Stimulated activated CD4-positive, alpha-beta T cell treated with anti-CD3 and anti-CD28 coated beads, Interleukin-4, amount 100 ng/mL, for 24 hours (primary cell): ENCODE results near the gene KDM6A.
"Not testable (repeated sequence)": the region's sequence is repeated elsewhere in the genome, so short reads cannot be mapped to it uniquely, and the experiment has no call there.

Experiments used
- DNase-seq: peaks from one replicate; pipeline ENCODE4 v3.0.0-alpha.2; 2020

Gene KDM6A

GRCh38 chrX:45133465-45133864 lies 260.5 kb downstream of the KDM6A start:
- no peak for DNase-seq

- no peak for DNase-seq
Measured at GRCh38 chrX:45134315-45134731, 261.3 kb downstream of the KDM6A start.

GRCh38 chrX:45134775-45135174 lies 261.8 kb downstream of the KDM6A start:
- DNase-seq = no peak

GRCh38 chrX:45135391-45136075 lies 262.5 kb downstream of the KDM6A start:
- DNase-seq = not testable (repeated sequence)

- no peak for DNase-seq
Measured at GRCh38 chrX:45137531-45137930, 264.5 kb downstream of the KDM6A start.

GRCh38 chrX:45138525-45138924 lies 265.5 kb downstream of the KDM6A start:
- DNase-seq = no peak

- DNase-seq = no peak
Measured at GRCh38 chrX:45140812-45141211, 267.8 kb downstream of the KDM6A start.

- DNase-seq = no peak
Measured at GRCh38 chrX:45142185-45142584, 269.2 kb downstream of the KDM6A start.

- no peak for DNase-seq
Measured at GRCh38 chrX:45143455-45143854, 270.5 kb downstream of the KDM6A start.

GRCh38 chrX:45145492-45146215 lies 272.7 kb downstream of the KDM6A start:
- DNase-seq = no peak

- no peak for DNase-seq
Measured at GRCh38 chrX:45150821-45151220, 277.8 kb downstream of the KDM6A start.

GRCh38 chrX:45154033-45154360 lies 281.0 kb downstream of the KDM6A start:
- DNase-seq = no peak

- DNase-seq = no peak
Measured at GRCh38 chrX:45154462-45154861, 281.5 kb downstream of the KDM6A start.

- no peak for DNase-seq
Measured at GRCh38 chrX:45157647-45158046, 284.7 kb downstream of the KDM6A start.
